BLaER1 treated with 17β-estradiol and CSF1 and Interleukin-3, amounts not matched to agents 10 nM and 100 nM (cell line): Measurements from ENCODE around the gene PFKP.

Source experiments
- H3K27ac ChIP-seq, 11 experiments: shearing (Covaris generic); formaldehyde crosslinking; 2 replicates each; pipeline ENCODE4 v1.8.1; 2022
- H3K27me3 ChIP-seq, 11 experiments: shearing (Covaris generic); formaldehyde crosslinking; 2 replicates each; pipeline ENCODE4 v1.8.1; 2022
- H3K36me3 ChIP-seq, 11 experiments: shearing (Covaris generic); formaldehyde crosslinking; 2 replicates each; pipeline ENCODE4 v1.8.1; 2022
- H3K4me1 ChIP-seq, 10 experiments: shearing (Covaris generic); formaldehyde crosslinking; 2 replicates each; pipeline ENCODE4 v1.8.1; 2022
- H3K4me2 ChIP-seq, 11 experiments: shearing (Covaris generic); formaldehyde crosslinking; 2 replicates each; pipeline ENCODE4 v1.8.1; 2022
- H3K4me3 ChIP-seq, 10 experiments: shearing (Covaris generic); formaldehyde crosslinking; 2 replicates each; pipeline ENCODE4 v1.8.1; 2022
- H3K9ac ChIP-seq, 11 experiments: shearing (Covaris generic); formaldehyde crosslinking; 2 replicates each; pipeline ENCODE4 v1.8.1; 2022
- H3K9me3 ChIP-seq, 11 experiments: shearing (Covaris generic); formaldehyde crosslinking; replicated peaks in 1 of 11; 2 replicates each; pipeline ENCODE4 v1.8.1; 2022
- H4K20me1 ChIP-seq, 11 experiments: shearing (Covaris generic); formaldehyde crosslinking; 2 replicates each; pipeline ENCODE4 v1.8.1; 2022
- Cebpa-rat ChIP-seq, 11 experiments: shearing (Covaris generic); IDR thresholded peaks; 2 replicates each; pipeline ENCODE4 v1.8.1; 2022

The PFKP gene

DNA sequence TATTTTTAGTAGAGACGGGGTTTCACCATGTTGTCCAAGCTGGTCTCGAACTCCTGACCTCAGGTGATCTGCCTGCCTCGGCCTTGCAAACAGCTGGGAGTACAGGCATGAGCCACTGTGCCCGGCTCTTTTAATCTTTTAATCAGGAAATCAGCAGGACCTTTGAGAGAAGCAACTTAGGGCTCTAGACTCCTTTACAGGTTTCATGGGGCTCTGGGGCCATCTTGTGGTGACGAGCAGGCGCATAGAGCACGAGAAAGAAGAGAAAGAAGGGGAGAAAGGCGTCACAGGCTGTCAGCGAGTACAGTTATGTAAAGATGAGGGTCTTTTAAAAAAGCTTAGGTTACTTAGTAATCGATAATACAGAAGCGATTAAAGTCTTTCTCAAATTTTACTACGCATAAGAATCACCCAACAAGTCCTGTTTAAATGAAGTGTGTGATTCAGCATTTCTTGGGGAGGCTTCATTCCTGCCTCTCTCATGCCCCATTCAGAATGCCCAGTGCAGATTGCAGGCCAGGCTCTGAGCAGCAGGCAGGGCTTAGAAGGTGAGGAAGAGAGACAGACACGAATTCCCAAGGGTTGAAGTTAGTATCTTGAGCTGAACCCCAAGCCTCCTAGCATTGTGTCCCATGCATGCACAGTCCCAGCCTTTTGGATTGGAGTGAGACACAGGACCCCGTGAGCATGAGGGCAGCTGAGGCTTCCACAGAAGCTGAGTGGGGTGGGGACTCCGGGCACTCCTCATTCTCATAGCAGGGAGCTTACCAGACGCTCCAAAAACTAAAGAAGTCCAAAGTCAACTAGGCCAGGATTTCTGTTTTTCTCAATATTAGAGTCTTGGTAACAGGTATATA is 23.6 kb upstream of the PFKP start:
- peaks cover 0 to 14% (median 0%) of the 10 kb centered on the region in 11 experiments; a peak in 3 of 22 replicates for H3K27me3 ChIP-seq
- no peak overlapping the region for H3K4me3 ChIP-seq
- H3K9ac ChIP-seq: no peak overlapping the region
- H4K20me1 ChIP-seq: no peaks in the 10 kb centered on the region; a peak in 1 of 22 replicates
- H3K4me1 ChIP-seq: peaks cover 0 to 31% (median 11%) of the 10 kb centered on the region in 10 experiments; a peak in 13 of 20 replicates
- peak overlapping the region in 2 of 11 experiments; percentile 1 to 38; a peak in 2 of 22 replicates for H3K4me2 ChIP-seq
- H3K27ac ChIP-seq: no peak overlapping the region
- no peaks in the 10 kb centered on the region for H3K36me3 ChIP-seq
- TF ChIP-seq Cebpa-rat (IDR thresholded peaks at IDR 0.05): no peak
- peaks cover 7 to 25% (median 16%) of the 10 kb centered on the region in 11 experiments for H3K9me3 ChIP-seq

DNA sequence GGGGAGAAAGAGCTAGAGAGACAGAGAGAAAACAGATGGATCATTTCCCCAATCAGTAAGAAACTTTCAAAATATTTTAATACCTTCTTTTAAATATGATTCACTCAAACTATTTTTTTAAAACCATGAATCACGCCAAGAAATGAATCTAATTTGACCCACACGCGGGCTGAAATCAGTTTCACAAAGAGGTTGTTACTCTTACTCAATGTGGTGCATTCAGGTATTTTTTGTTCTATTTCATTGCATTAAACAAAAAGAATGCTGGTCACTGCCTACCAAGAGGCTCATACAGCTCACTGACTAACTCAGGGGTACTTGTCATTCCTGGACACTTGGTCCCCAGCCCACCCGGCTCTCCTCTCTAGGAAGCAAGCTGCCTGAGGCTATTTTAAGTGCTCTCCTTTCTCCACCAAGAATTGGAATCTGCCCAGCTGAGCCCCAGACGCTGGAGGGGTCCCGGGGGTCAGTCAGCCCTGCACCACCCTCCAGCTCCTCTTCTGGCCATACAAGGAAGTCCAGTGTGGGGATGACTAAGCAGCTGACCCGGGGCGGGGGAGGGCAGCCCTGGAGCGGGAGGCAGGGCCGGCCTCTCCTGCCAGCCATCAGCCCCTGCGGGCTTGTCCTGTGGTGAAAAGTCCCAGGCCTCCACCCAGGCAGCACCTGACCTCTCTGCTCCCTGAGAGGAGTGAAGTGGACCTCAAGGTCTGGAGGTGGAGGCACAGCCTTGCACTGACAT is 21.7 kb upstream of the PFKP start:
- Histone ChIP-seq H3K9ac (no peak overlapping the region; a peak in 1 of 22 replicates), H3K4me1 (peaks cover 0 to 19% (median 1%) of the 10 kb centered on the region in 10 experiments; a peak in 10 of 20 replicates), H3K27ac (no peak overlapping the region), H3K27me3 (peaks cover 0 to 7% (median 0%) of the 10 kb centered on the region in 11 experiments; a peak in 3 of 22 replicates), H4K20me1 (no peaks in the 10 kb centered on the region; a peak in 1 of 22 replicates), H3K4me2 (peak overlapping the region in 3 of 11 experiments; percentile 45 to 67 (median 66); a peak in 6 of 22 replicates), H3K36me3 (no peaks in the 10 kb centered on the region), H3K9me3 (peaks cover 0 to 11% (median 7%) of the 10 kb centered on the region in 11 experiments; a peak in 7 of 22 replicates), H3K4me3 (no peak overlapping the region)
- TF ChIP-seq Cebpa-rat (IDR thresholded peaks at IDR 0.05): no peak

DNA sequence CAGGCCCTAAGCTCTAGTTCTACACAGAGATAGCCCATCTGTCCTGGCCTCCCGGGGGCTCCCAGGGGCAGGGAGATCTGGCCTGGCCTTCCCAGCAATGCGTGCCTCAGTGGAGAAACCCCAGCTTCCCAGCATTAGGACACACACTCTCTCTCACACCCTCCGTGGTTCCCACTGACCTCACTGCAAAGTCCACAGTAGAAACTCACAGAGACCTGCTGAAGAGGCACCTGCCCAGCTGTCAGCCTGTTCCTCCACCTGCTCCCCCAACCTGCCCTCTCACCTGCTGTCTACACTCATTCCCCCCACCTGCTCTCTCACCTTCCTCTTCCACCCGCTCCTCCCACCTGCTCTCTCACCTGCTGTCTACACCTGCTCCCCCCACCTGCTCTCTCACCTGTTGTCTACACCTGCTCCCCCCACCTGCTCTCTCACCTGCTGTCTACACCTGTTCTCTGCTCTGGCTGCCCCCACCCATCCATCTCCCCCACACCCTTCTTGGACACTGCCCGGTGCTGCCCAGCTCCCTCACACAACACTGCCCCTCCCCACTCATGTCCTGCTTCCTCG is 21.1 kb upstream of the PFKP start:
- H4K20me1 ChIP-seq: no peaks in the 10 kb centered on the region; a peak in 1 of 22 replicates
- peak overlapping the region in 3 of 11 experiments; percentile 45 to 67 (median 66); a peak in 6 of 22 replicates for H3K4me2 ChIP-seq
- no peaks in the 10 kb centered on the region for H3K36me3 ChIP-seq
- H3K27me3 ChIP-seq: peaks cover 0 to 7% (median 0%) of the 10 kb centered on the region in 11 experiments; a peak in 3 of 22 replicates
- TF ChIP-seq Cebpa-rat (IDR thresholded peaks at IDR 0.05): no peak
- H3K9ac ChIP-seq: no peak overlapping the region
- no peak overlapping the region for H3K4me3 ChIP-seq
- peaks cover 0 to 16% (median 0%) of the 10 kb centered on the region in 10 experiments; a peak in 8 of 20 replicates for H3K4me1 ChIP-seq
- peaks cover 0 to 8% (median under 1%) of the 10 kb centered on the region in 11 experiments; a peak in 7 of 22 replicates for H3K9me3 ChIP-seq
- H3K27ac ChIP-seq: no peak overlapping the region

DNA sequence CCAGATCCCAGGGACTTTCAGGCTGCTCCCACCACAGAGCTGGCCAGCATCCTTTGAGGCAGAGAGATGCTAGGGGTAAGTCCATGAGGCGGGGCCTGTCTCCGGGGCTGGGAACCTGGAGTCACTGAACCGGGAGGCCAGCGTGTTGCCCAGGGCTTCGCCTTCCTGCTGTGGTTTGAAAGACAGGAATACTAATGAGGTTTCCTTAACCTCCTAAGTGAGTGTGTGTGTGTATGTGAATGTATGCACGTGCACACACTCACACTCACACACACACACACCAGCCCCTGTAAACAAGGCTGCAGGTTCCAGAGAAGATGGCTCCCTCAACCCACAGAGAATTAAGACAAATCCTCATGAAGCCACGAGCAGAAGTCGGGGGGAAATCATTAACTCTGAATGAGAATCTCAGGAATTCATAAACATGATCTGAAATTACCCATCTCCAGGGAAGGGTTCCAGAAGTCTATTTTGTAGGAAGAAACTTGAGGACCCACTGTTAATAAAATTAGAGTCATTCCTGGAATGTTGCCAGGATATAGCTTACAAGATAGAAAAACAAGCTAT is 20.3 kb upstream of the PFKP start:
- Histone ChIP-seq H3K9me3 (peaks cover 0 to 5% (median 0%) of the 10 kb centered on the region in 11 experiments; a peak in 2 of 22 replicates), H3K36me3 (no peaks in the 10 kb centered on the region), H3K27ac (no peak overlapping the region), H3K4me3 (no peak overlapping the region), H4K20me1 (no peaks in the 10 kb centered on the region; a peak in 1 of 22 replicates), H3K4me2 (no peak overlapping the region), H3K9ac (no peak overlapping the region), H3K4me1 (peaks cover 0 to 21% (median 7%) of the 10 kb centered on the region in 10 experiments; a peak in 15 of 20 replicates), H3K27me3 (peaks cover 0 to 7% (median 0%) of the 10 kb centered on the region in 11 experiments; a peak in 3 of 22 replicates)
- TF ChIP-seq Cebpa-rat (IDR thresholded peaks at IDR 0.05): no peak

DNA sequence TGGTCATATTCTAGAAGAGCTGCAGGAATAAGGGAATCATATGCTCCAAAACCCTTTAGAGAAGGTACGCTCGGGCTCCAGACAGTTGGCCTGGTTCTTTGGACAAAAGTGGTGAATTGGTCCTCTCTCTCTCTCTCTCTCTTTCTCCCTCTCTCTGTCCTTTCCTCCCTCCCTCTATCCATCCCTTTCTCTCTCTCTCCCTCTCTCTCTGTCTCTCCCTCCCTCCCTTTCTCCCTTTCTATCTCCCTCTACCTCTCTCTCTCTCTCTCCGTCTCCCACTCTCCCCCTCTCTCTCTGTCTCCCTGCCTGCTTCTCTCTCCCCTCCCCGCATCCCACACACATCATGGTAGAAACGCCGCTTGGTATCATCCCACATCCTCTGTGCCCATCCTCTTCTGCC is 19.8 kb upstream of the PFKP start:
- Histone ChIP-seq H3K4me1 (peaks cover 0 to 21% (median 10%) of the 10 kb centered on the region in 10 experiments; a peak in 15 of 20 replicates), H4K20me1 (no peaks in the 10 kb centered on the region; a peak in 1 of 22 replicates), H3K9ac (no peak overlapping the region), H3K4me2 (no peak overlapping the region), H3K4me3 (no peak overlapping the region), H3K27ac (no peak overlapping the region), H3K27me3 (peaks cover 0 to 4% (median 0%) of the 10 kb centered on the region in 11 experiments; a peak in 3 of 22 replicates), H3K36me3 (no peaks in the 10 kb centered on the region), H3K9me3 (peaks cover 0 to 5% (median 0%) of the 10 kb centered on the region in 11 experiments; a peak in 2 of 22 replicates)
- no peak for TF ChIP-seq Cebpa-rat (IDR thresholded peaks at IDR 0.05)

DNA sequence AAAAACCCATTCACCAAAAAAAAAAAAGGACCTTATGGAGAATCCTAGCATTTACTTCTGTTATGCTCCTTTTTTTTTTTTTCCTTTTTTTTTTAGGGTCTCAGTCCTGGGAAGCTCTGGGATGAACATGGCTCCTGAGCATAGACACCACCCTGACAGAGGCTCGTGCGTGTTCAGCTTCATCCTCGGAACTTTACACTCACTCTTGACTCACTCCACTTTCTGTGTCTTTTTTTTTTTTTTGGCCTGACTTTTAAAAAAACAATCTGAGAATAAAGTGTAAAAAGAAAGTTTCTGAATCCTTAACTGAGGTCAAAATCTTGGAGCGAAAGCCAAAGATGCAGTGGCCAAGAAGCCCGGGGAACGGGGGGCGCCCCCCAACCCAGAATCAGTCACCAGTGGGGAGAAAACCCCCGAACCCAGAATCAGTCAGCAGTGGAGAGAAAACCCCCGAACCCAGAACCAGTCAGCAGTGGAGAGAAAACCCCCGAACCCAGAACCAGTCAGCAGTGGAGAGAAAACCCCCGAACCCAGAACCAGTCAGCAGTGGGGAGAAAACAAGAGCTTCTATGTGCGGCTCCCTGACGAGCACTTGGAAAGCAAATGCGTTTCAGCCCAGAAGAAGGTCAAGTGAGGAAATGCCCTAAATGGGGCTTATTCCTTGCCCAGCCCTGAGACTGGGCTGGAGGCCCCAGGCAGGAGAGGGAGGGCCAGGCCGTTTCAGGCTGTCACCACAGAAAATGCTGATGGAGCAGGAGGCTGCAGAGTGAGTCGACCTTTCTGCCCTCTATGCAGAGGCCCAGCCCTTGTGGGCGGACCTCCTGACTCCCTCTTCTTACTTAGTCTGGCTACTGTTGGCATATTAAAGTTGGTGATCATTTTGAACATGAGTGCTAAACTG is 19.0 kb upstream of the PFKP start:
- Histone ChIP-seq H3K36me3 (no peaks in the 10 kb centered on the region), H3K27ac (no peak overlapping the region), H3K4me1 (peaks cover 0 to 21% (median 10%) of the 10 kb centered on the region in 10 experiments; a peak in 15 of 20 replicates), H3K9ac (no peak overlapping the region), H3K9me3 (peaks cover 0 to 5% (median 0%) of the 10 kb centered on the region in 11 experiments; a peak in 2 of 22 replicates), H4K20me1 (no peaks in the 10 kb centered on the region; a peak in 1 of 22 replicates), H3K4me2 (peak overlapping the region in 1 of 11 experiments; percentile 13; a peak in 1 of 22 replicates), H3K27me3 (no peaks in the 10 kb centered on the region), H3K4me3 (no peak overlapping the region)
- no peak for TF ChIP-seq Cebpa-rat (IDR thresholded peaks at IDR 0.05)

DNA sequence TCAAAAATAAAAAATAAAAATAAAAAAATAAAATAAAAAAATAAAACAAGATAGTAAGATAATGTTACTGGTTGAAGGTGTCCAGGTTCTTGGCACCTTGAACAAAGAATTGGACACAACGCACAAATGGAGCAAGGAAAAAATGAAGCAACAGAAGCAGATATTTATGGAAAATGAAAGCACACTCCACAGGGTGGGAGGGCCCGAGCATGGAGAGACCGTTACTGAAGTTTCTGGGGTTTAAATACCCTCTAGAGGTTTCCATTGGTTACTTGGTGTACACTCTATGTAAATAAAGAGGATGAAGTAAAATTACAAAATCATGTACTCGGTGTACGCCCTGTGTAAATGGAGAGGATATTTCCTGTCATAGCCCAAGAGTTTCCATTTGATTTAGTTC is 15.7 kb upstream of the PFKP start:
- Histone ChIP-seq H3K4me2 (peak overlapping the region in 9 of 11 experiments; percentile 1 to 47 (median 28); a peak in 11 of 22 replicates), H3K4me3 (no peak overlapping the region), H3K27me3 (no peaks in the 10 kb centered on the region), H3K9me3 (peaks cover 0 to 10% (median 4%) of the 10 kb centered on the region in 11 experiments; a peak in 5 of 22 replicates), H4K20me1 (no peaks in the 10 kb centered on the region), H3K4me1 (peaks cover 0 to 14% (median 9%) of the 10 kb centered on the region in 10 experiments; a peak in 13 of 20 replicates), H3K9ac (no peak overlapping the region), H3K27ac (no peak overlapping the region; a peak in 1 of 22 replicates), H3K36me3 (no peaks in the 10 kb centered on the region)
- no peak for TF ChIP-seq Cebpa-rat (IDR thresholded peaks at IDR 0.05)
